ENCODE measurements around the gene VIM.
A peak's percentile ranks its signal among the peaks of the same experiment; 100 is the strongest.
"Not testable (repeated sequence)": the region's sequence is repeated elsewhere in the genome, so short reads cannot be mapped to it uniquely, and the experiment has no call there.

VIM gene

DNA sequence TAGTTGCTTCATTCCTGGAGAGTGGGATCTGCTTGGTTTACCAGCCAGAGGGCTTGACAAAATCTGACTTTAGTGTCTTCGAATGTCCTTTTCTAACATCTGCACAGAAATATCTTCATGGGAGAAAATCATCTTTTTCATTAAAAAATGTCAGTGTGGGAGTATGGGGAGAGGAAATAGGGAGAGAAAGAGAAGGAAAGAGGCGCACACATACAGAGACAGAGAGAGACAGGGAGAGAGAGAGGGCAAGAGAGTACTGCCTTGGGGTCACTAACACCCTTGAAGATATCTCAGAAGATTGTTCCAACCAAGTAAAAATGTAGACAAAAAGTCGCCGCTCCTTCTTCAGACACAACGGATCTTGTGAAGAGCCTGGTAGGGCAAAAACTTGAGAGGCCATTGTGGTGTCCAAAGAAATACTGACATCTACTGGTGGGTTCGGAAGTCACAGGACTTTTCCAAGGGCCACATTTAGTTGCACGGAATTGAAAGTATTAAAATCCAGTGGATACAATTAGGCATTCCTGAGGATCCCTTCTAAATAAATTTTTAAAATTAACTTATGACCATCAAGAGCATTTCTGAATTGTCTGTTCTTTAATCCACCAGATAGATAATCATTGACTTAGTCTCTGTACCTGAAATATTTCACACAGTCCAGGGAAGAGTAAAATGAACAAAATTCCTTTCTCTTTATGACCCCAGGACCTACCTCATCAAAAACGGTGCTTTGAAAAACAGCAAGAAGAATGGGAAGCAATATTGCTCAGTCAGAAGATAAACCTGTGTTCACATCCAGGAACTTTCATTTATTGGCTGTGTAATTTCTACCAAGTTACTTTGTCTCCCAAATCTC lies 29.7 kb downstream of the VIM start:
- DNase-seq, result peak; percentile 81

- DNase-seq, result no peak
Measured at GRCh38 chr10:17262502-17262901, 34.5 kb downstream of the VIM start.

DNA sequence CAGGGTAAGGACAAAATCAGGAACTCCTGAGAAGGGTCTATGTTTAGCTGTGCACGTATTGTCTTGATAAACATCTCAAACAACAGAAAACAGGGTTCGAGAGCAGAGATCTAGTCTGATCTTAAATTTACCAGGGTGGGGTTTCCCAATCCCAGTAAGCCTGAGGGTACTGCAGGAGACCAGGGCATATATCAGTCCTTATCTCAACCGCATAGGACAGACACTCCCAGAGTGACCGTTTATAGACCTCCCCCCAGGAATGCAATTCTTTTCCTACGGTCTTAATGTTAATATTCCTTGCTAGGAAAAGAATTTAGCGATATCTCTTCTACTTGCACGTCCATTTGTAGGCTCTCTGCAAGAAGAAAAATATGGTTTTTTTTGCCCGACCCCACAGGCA lies 35.5 kb downstream of the VIM start:
- DNase-seq, result no peak

DNA sequence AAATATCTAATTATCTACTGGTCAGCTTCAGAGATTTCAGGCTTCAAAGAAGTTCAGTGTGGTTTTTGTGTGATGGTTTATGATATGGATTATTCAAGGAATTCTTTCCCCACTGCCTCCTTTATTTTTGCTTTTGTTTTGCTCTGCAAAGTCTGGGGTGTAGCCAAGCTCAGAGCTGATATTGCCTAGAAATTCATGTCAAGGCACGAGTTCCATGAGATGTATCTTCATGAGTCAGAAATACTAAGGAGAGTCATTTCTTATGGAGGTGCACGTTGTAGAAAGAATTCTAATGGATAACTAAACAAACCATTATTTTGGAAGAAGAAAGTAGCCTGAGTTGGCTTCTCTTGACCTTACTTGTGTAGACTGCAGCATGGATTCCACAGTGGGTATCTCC lies 37.4 kb downstream of the VIM start:
- DNase-seq, result no peak

DNA sequence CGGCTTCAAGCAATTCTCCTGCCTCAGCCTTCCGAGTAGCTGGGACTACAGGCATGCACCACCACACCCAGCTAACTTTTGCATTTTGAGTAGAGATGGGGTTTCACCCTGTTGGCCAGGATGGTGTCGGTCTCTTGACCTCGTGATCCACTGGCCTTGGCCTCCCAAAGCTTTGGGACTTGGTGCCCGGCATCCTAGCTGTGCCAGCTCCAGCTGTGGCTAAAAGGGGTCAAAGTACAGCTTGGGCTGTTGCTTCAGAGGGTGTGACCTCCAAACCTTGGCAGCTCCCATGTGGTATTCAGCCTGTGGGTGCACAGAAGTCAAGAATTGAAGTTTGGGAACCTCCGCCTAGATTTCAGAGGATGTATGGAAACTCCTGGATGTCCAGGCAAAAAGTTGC lies 38.5 kb downstream of the VIM start:
- not testable (repeated sequence) for DNase-seq

- no peak for DNase-seq
Measured at GRCh38 chr10:17272648-17273047, 44.6 kb downstream of the VIM start.

- DNase-seq, result peak; percentile 86
Measured at GRCh38 chr10:17273403-17273802, 45.4 kb downstream of the VIM start.

DNA sequence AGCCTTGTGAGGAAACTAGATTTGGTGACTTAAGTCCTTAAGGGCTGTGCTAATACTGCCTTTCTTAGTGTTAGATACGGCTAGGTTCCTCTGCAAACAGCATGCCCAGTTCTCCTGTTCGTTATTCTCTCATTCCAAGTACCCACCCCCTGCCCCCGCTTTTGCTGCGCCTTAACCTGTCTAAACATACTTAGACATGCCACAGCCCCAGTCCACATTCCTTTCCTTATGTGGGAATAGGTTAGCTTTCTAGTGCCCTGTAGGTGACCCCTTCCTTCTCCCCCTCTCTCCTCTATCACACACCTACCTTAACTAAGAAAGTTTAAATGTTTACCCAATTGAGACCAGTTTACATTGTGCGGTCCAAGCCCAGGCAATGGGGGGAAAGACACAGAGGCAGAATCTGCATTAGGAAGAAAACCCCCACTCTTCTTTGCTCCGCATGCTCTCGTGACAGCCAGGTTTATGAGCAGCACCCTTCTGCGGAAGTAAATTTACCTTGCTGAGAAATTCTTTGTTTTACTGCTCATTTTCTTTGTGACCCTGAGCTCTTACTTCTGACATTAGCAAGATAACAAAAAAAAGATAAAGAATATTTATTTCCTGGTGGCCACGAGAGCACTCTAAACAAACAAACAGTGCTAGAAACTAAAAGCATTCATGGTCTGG lies 48.8 kb downstream of the VIM start:
- DNase-seq, result no peak

GRCh38 chr10:17278607-17279240 lies 50.7 kb downstream of the VIM start:
- DNase-seq, result no peak

DNA sequence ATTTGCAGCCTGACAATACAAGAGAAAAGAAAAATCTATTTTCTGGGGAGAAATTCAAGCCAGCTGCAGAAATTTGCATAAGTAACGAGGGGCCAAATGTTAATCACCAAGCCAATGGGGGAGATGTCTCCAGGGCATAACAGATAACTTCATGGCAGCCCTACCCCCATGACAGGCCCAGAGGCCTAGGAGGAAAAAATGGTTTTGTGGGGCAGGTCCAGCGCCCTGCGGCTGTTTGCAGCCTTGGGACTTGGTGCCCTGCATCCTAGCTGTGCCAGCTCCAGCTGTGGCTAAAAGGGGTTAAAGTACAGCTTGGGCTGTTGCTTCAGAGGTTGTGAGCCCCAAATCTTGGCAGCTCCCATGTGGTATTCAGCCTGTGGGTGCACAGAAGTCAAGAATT lies 54.3 kb downstream of the VIM start:
- DNase-seq, result no peak

- DNase-seq, result no peak
Measured at GRCh38 chr10:17286562-17287550, 58.8 kb downstream of the VIM start.
